Duodenal mucosa (tissue), 2 donors: ENCODE results near the gene DPPA2.

Source experiments
- H3K27ac ChIP-seq: one replicate; pipeline ENCODE4 v1.7.0; 2013; ENCODE audit warnings: low read depth, low read length
- H3K27me3 ChIP-seq, 2 donors: one replicate each; pipeline ENCODE4 v1.7.0; 2013; ENCODE audit warnings: low read length in 2 of 2, control low read depth in 1 of 2; ENCODE audit not compliant: insufficient read depth in 2 of 2, control insufficient read depth in 1 of 2
- H3K36me3 ChIP-seq, 2 donors: one replicate each; pipeline ENCODE4 v1.7.0; 2013; ENCODE audit warnings: low read length in 2 of 2, control low read depth in 1 of 2; ENCODE audit not compliant: insufficient read depth in 2 of 2, control insufficient read depth in 1 of 2
- H3K4me1 ChIP-seq, 2 donors: one replicate each; pipeline ENCODE4 v1.7.0; 2013; ENCODE audit warnings: low read length in 2 of 2, control low read depth in 1 of 2; ENCODE audit not compliant: insufficient read depth in 2 of 2, control insufficient read depth in 1 of 2
- H3K4me3 ChIP-seq, 2 donors: one replicate each; pipeline ENCODE4 v1.7.0; 2013; ENCODE audit warnings: low read length in 2 of 2, low read depth in 1 of 2
- H3K9ac ChIP-seq, 2 donors: one replicate each; pipeline ENCODE4 v1.7.0; 2013; ENCODE audit warnings: low read length in 2 of 2, low read depth in 1 of 2
- H3K9me3 ChIP-seq, 2 donors: one replicate each; pipeline ENCODE4 v1.7.0; 2013; ENCODE audit warnings: low read length in 2 of 2, control low read depth in 1 of 2; ENCODE audit not compliant: control insufficient read depth in 1 of 2

DPPA2 gene

DNA sequence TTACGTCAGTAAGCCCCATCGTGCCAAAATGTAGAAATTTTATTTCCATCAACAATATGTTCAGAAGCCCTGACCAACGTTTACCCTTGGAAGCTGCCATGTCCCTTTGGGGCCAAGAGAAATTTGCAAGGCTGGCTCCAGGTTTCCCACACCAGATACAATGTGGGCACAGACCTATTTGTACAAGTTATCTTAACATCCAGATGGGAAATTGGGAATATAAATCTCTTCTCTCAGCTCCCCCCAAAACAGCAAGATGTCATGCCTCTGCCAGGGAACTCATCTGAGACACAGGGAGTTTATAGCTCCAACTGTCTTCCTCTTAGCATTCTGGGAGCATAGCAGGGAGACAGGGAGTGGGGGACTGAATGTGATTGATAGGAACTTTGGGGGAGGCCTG lies 9.3 kb upstream of the DPPA2 start:
- H3K27ac ChIP-seq: no peak overlapping the region
- H3K4me3 ChIP-seq: no peak overlapping the region
- H3K4me1 ChIP-seq: no peaks in the 10 kb centered on the region
- no peaks in the 10 kb centered on the region for H3K9me3 ChIP-seq
- no peak overlapping the region for H3K9ac ChIP-seq
- no peaks in the 10 kb centered on the region for H3K27me3 ChIP-seq
- H3K36me3 ChIP-seq: no peaks in the 10 kb centered on the region

DNA sequence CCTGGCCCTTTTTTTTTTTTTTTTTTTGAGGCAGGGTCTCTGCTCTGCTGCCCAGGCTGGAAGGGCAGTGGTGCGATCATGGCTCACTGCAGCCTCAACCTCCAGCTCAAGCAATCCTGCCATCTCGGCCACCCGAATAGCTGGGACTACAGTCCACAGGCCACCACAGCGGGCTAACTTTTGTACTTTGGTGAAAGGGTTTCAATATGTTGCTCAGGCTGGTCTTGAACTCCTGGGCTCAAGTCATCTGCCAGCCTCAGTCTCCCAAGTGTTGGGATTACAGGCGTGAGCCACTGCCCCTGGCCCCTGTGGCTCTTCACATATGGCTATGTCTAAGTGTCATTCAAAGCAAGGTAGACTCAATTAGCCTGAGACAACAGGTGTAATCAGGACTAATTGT lies 8.8 kb upstream of the DPPA2 start:
- Histone ChIP-seq H3K27ac (no peak overlapping the region), H3K36me3 (no peaks in the 10 kb centered on the region), H3K9ac (no peak overlapping the region), H3K4me3 (no peak overlapping the region), H3K9me3 (no peaks in the 10 kb centered on the region), H3K4me1 (no peaks in the 10 kb centered on the region), H3K27me3 (no peaks in the 10 kb centered on the region)

DNA sequence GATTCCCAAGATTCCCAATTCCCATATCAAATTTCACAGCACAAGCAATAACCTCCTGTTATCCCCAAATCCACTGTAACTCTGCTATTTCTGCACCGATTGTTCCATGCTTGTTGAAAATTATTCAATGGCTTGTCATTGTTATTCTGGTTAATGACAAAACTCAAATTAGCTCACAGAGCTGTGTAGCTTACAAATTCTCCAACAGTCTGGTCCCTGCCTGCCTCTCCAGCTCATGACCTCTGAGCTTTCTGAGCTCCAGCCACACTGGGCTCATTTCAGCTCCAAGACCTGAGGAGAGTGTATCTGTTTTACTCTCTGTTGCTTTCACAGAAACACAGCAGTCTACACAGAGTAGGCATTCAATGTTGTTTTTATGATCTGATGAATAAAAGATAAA lies 3.3 kb downstream of the DPPA2 start:
- Histone ChIP-seq H3K36me3 (no peaks in the 10 kb centered on the region), H3K4me3 (no peak overlapping the region), H3K4me1 (no peaks in the 10 kb centered on the region)

DNA sequence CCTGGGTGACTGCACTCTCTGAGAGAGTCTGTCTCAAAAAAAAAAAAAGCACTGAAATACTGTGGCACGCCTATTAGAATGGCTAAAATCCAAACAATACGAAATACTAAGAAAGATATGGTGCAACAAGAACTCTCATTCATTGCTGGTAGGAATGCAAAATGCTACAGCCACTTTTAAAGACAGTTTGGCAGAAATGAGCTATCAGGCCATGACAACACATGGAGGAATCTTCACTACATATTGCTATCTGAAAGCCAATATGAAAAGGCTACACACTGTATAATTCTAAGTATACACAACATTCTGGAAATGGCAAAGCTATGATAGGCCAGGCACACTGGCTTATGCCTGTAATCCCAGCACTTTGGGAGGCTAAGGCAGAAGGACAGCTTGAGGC lies 18.8 kb downstream of the DPPA2 start:
- no peaks in the 10 kb centered on the region for H3K36me3 ChIP-seq
- no peaks in the 10 kb centered on the region for H3K4me1 ChIP-seq
- no peaks in the 10 kb centered on the region for H3K9me3 ChIP-seq
- H3K27ac ChIP-seq: no peak overlapping the region
- H3K4me3 ChIP-seq: no peak overlapping the region
- no peaks in the 10 kb centered on the region for H3K27me3 ChIP-seq
- H3K9ac ChIP-seq: no peak overlapping the region

More for the DNA sequence above, 3.3 kb downstream of the DPPA2 start:
- Histone ChIP-seq H3K27ac (no peak overlapping the region), H3K27me3 (no peaks in the 10 kb centered on the region), H3K9me3 (no peaks in the 10 kb centered on the region), H3K9ac (no peak overlapping the region)

DNA sequence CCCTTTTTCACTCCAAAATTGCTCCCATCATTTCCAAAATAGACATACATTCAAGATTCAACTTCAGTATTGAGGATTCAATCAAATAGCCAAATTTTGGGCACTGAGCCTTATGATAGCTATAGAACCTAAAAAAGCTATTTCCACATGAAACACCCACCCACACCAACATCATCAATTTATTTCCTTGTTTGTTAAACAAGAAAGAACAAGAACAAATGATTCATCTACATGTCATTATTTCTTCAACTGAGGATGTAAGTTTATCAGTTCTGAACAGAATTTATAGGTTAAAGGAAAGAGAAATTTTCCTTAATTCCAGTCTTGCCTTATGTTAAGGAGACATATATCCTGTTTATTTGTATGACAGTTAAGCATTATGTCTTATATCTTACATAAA lies 32.2 kb downstream of the DPPA2 start:
- Histone ChIP-seq H3K36me3 (no peaks in the 10 kb centered on the region), H3K4me1 (no peaks in the 10 kb centered on the region), H3K4me3 (no peak overlapping the region), H3K27me3 (no peaks in the 10 kb centered on the region), H3K9ac (no peak overlapping the region), H3K9me3 (no peaks in the 10 kb centered on the region), H3K27ac (no peak overlapping the region)

DNA sequence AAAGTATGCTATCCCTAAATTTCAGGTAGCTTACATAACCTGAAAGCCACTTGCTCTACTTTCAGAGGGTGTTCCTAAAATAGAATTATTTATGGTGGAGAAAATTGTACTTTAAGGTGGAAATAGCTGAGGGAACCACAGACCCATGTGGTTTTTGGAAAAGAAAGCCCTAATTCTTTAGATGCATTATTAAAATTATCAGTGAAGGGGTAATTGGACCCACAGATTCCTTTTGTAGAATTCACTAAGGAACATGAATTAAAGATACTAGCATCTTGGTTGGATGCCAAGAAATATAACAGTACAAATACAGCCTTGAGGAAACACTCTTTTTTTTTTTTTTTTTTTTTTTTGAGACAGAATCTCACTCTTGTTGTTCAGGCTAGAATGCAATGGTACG lies 37.8 kb downstream of the DPPA2 start:
- Histone ChIP-seq H3K9ac (no peak overlapping the region), H3K36me3 (no peaks in the 10 kb centered on the region), H3K27ac (no peak overlapping the region), H3K4me3 (no peak overlapping the region), H3K9me3 (no peaks in the 10 kb centered on the region), H3K27me3 (no peaks in the 10 kb centered on the region), H3K4me1 (no peaks in the 10 kb centered on the region)

DNA sequence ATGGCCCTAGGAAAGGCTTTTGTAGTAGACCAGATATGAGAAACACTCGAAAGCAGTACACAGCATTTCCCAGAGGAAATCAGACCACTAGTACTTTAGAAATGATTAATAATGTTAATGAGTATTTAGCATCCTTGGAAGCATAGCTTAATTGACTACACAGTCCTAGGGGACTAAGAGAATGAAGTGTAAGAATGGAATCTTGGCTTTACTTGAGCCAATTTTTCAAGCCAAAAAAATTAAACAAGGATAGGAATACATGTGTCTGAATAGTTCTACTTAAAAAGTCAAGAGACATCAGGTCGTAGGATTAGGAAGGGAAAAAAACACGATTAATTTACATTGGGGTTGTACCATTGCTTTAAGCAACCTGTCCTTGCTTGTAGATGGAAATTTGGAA lies 38.2 kb downstream of the DPPA2 start:
- no peak overlapping the region for H3K27ac ChIP-seq
- H3K27me3 ChIP-seq: no peaks in the 10 kb centered on the region
- no peak overlapping the region for H3K4me3 ChIP-seq
- H3K4me1 ChIP-seq: no peaks in the 10 kb centered on the region
- no peaks in the 10 kb centered on the region for H3K36me3 ChIP-seq
- H3K9me3 ChIP-seq: no peaks in the 10 kb centered on the region
- H3K9ac ChIP-seq: no peak overlapping the region

DNA sequence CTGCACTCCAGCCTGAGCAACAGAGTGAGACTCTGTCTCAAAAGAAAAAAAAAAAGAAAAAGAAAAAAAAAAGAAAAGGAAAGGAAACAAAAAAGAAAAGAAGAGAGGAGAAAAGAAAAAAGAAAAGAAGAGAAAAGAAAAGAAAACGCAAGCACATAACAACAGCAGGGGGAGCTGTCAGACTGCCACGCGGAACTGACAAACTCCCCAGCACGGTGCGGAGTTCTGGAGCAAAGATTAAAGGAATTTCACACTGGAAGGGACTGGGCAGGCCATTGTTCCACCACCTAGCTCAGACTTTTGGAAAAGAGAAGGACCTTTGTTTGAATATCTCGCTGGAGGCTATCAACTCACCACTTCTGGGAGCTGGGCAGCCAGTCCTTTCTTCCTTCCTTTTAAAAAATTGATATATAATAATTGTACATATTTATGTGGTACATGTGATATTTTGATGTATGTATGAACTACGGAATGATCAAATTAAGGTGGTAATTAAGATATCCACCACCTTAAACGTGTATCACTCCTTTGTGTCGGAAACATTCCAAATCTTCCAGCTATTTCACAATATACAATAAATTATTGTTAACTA lies 40.5 kb downstream of the DPPA2 start:
- Histone ChIP-seq H3K27me3 (no peaks in the 10 kb centered on the region), H3K4me3 (no peak overlapping the region), H3K9me3 (no peaks in the 10 kb centered on the region), H3K27ac (no peak overlapping the region), H3K4me1 (no peaks in the 10 kb centered on the region), H3K9ac (no peak overlapping the region), H3K36me3 (no peaks in the 10 kb centered on the region)

DNA sequence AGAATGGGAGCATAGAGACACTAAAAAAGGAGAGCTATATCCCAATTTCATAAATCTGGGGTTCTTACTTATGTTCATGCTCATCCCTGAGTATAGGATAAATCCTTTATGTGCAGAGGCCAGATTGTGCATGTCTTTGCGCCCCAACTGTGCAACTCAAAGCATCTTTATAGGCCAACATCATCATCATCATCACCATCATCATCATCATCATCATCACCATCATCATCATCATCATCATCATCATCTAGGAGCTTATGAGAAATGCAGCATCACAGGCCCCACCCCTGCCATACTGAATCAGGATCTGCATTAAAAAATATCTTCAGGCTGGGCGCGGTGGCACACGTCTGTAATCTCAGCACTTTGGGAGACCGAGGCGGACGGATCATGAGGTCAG lies 45.5 kb downstream of the DPPA2 start:
- H3K4me1 ChIP-seq: no peaks in the 10 kb centered on the region
- H3K9me3 ChIP-seq: no peaks in the 10 kb centered on the region
- H3K27ac ChIP-seq: no peak overlapping the region

DNA sequence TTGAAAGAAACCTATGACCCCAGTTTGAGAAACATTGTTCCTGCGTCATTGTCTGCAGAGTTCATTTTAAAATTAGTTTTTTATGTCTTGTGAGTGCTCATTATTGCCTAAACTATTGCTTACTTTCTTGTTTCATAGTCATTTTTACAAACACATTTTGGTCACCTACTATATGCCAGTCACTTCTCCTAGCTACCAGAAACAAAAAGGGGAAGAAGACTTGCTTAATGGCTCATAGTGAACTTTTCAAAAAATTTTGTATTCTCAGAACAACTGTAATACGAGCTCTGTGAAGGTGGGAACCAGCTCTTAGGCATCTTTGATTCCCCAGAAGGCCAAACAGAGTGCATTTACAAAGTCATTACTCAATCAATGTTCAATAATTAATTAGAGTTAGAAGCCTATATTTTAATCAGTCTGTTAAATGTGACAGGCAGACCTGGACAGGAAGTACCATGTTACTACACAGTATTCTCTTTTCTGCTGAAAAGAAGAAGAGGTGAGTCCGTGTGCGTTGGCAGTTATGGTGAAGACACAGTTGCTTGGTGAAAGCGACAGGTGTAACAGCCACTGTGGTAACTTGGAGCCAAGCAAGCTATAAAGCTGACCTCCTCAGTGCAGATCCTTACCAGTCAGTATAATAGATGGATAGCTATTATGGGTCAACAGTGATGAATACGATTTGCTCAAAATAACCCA lies 46.6 kb downstream of the DPPA2 start:
- no peaks in the 10 kb centered on the region for H3K4me1 ChIP-seq
- H3K27ac ChIP-seq: no peak overlapping the region
- H3K9me3 ChIP-seq: no peaks in the 10 kb centered on the region
- no peak overlapping the region for H3K4me3 ChIP-seq
- no peaks in the 10 kb centered on the region for H3K27me3 ChIP-seq
- no peak overlapping the region for H3K9ac ChIP-seq
- H3K36me3 ChIP-seq: no peaks in the 10 kb centered on the region

More for the DNA sequence above, 45.5 kb downstream of the DPPA2 start:
- H3K36me3 ChIP-seq: no peaks in the 10 kb centered on the region
- H3K9ac ChIP-seq: no peak overlapping the region
- no peaks in the 10 kb centered on the region for H3K27me3 ChIP-seq
- no peak overlapping the region for H3K4me3 ChIP-seq
